Brain microvascular endothelial cell (primary cell): ENCODE data around the gene LGR4.

ENCODE experiments used
- DNase-seq: peaks from one replicate; pipeline ENCODE4 v3.0.0-alpha.2; 2020
- H3K27ac ChIP-seq: fragments of 250-450 bp; sonication (Bioruptor Pico); 2 replicates; pipeline ENCODE4 v1.5.1; 2020; ENCODE audit warnings: mild to moderate bottlenecking, moderate library complexity
- H3K27me3 ChIP-seq: fragments of 250-450 bp; sonication (Bioruptor Pico); replicated peaks from 2 replicates; pipeline ENCODE4 v1.5.1; 2020; ENCODE audit warnings: mild to moderate bottlenecking
- H3K36me3 ChIP-seq: fragments of 250-450 bp; sonication (Bioruptor Pico); replicated peaks from 2 replicates; pipeline ENCODE4 v1.5.1; 2020; ENCODE audit warnings: mild to moderate bottlenecking
- H3K4me3 ChIP-seq: 2 replicates; pipeline ENCODE4 v1.5.1; 2011; ENCODE audit warnings: low read depth, mild to moderate bottlenecking, control low read depth, low read length, moderate library complexity
- CTCF ChIP-seq: IDR thresholded peaks from 2 replicates; pipeline ENCODE4 v1.5.1; 2011; ENCODE audit warnings: low read depth, mild to moderate bottlenecking, moderate library complexity, low read length, control low read depth, inconsistent platforms; ENCODE audit errors: missing control alignments
- in situ Hi-C: cut with HindIII; loops from 2 replicates; pipeline ENCODE4 v1.10.0; 2017; ENCODE audit warnings: low sequenced_read_pairs, low pct_ligation_motif_present

LGR4 gene

GRCh38 chr11:27380771-27381170, 91.8 kb downstream of the LGR4 start:
- H3K4me3 ChIP-seq: no peak overlapping the region
- peaks cover 3% of the 10 kb centered on the region for H3K36me3 ChIP-seq
- no peak for DNase-seq
- H3K27ac ChIP-seq: no peak overlapping the region
- TF ChIP-seq CTCF: no peak
- no peaks in the 10 kb centered on the region for H3K27me3 ChIP-seq
- in situ Hi-C loops: no loop called here

- Histone ChIP-seq H3K27ac (no peak overlapping the region), H3K4me3 (no peak overlapping the region), H3K27me3 (no peaks in the 10 kb centered on the region), H3K36me3 (peaks cover 3% of the 10 kb centered on the region)
- in situ Hi-C loops: no loop called here
- no peak for TF ChIP-seq CTCF
- no peak for DNase-seq
These were observed 93.1 kb downstream of the LGR4 start for GRCh38 chr11:27379449-27379848.

GRCh38 chr11:27375370-27375769, 97.2 kb downstream of the LGR4 start:
- no peak for DNase-seq
- H3K36me3 ChIP-seq: peaks cover 7% of the 10 kb centered on the region

GRCh38 chr11:27373856-27374602, 98.6 kb downstream of the LGR4 start:
- H3K27me3 ChIP-seq: no peaks in the 10 kb centered on the region
- no peak for DNase-seq
- TF ChIP-seq CTCF: no peak
- no peak overlapping the region for H3K27ac ChIP-seq
- no peak overlapping the region for H3K4me3 ChIP-seq
- in situ Hi-C loops: no loop called here
- H3K36me3 ChIP-seq: peaks cover 7% of the 10 kb centered on the region

More at GRCh38 chr11:27375370-27375769, 97.2 kb downstream of the LGR4 start:
- no peak overlapping the region for H3K4me3 ChIP-seq
- no peak overlapping the region for H3K27ac ChIP-seq
- in situ Hi-C loops: no loop called here
- no peak for TF ChIP-seq CTCF
- no peaks in the 10 kb centered on the region for H3K27me3 ChIP-seq

- Histone ChIP-seq H3K36me3 (peaks cover 5% of the 10 kb centered on the region), H3K4me3 (no peak overlapping the region), H3K27ac (no peak overlapping the region), H3K27me3 (no peaks in the 10 kb centered on the region)
- in situ Hi-C loops: no loop called here
- TF ChIP-seq CTCF: no peak
- DNase-seq: no peak
These were observed 99.2 kb downstream of the LGR4 start for GRCh38 chr11:27373392-27373791.

- H3K27me3 ChIP-seq: no peaks in the 10 kb centered on the region
- no peak overlapping the region for H3K4me3 ChIP-seq
- TF ChIP-seq CTCF: no peak
- no peak overlapping the region for H3K27ac ChIP-seq
- no peak for DNase-seq
- in situ Hi-C loops: no loop called here
- H3K36me3 ChIP-seq: peaks cover 4% of the 10 kb centered on the region
These were observed 100.4 kb downstream of the LGR4 start for GRCh38 chr11:27372164-27372563.
